H1 (cell line): ENCODE data around the gene AIFM3. TPM values are rescaled to one million over a fixed set of nuclear protein-coding genes. Genes with fewer than 3 reads are reported as not detected.

Source experiments
- CTCF ChIA-PET: fragments of 300-600 bp; sonication (Branson Sonifier 250); formaldehyde crosslinking; loops from one replicate; lab custom pipeline; 2021; ENCODE audit not compliant: partially characterized antibody; lab: Charles Lee
- POLR2A ChIA-PET: fragments of 300-600 bp; sonication (Branson Sonifier 250); formaldehyde crosslinking; loops from one replicate; lab custom pipeline; 2021; ENCODE audit warnings: inconsistent platforms; ENCODE audit not compliant: partially characterized antibody; lab: Charles Lee
- DNase-seq, 2 experiments: peaks; one replicate each; pipeline versions ENCODE4 v3.0.0 to v3.0.0-alpha.2; 2010 to 2022; ENCODE audit warnings: low spot score in 2 of 2, low read depth in 1 of 2, mixed read lengths in 1 of 2
- FAIRE-seq: peaks from 2 replicates; lab custom pipeline; 2011; peaks lifted over from hg19 to GRCh38; lab: Jason Lieb, UNC
- H2AFZ ChIP-seq: 2 replicates; pipeline ENCODE4 v1.8.1; 2012; ENCODE audit warnings: low read length, inconsistent platforms
- H2AK5ac ChIP-seq: 2 replicates; pipeline ENCODE4 v1.6.1; 2013; ENCODE audit warnings: low read depth, low read length
- H2BK120ac ChIP-seq: replicated peaks from 2 replicates; pipeline ENCODE3; 2013; ENCODE audit warnings: low read depth, low read length, inconsistent platforms
- H2BK12ac ChIP-seq: 2 replicates; pipeline ENCODE4 v1.6.1; 2013; ENCODE audit warnings: low read depth, low read length
- H2BK15ac ChIP-seq: 2 replicates; pipeline ENCODE4 v1.6.1; 2013; ENCODE audit warnings: low read length
- H2BK20ac ChIP-seq: 2 replicates; pipeline ENCODE4 v1.6.1; 2013; ENCODE audit warnings: low read length
- H2BK5ac ChIP-seq: 2 replicates; pipeline ENCODE4 v1.6.1; 2013; ENCODE audit warnings: low read depth, low read length
- H3K14ac ChIP-seq: 2 replicates; pipeline ENCODE4 v1.6.1; 2013; ENCODE audit warnings: inconsistent platforms; ENCODE audit not compliant: insufficient read length
- H3K18ac ChIP-seq: 2 replicates; pipeline ENCODE4 v1.6.1; 2013; ENCODE audit warnings: low read length; ENCODE audit errors: extremely low read depth
- H3K23ac ChIP-seq: 2 replicates; pipeline ENCODE4 v1.6.1; 2013; ENCODE audit warnings: inconsistent platforms; ENCODE audit not compliant: insufficient read length
- H3K23me2 ChIP-seq: 2 replicates; pipeline ENCODE4 v1.6.1; 2013; ENCODE audit warnings: low read depth, low read length
- H3K27ac ChIP-seq: 2 replicates; pipeline ENCODE4 v1.6.1; 2011; ENCODE audit warnings: low read depth, low read length, inconsistent platforms
- H3K27me3 ChIP-seq, 4 experiments: replicated peaks in 1 of 4; 1 replicate in 1 of 4; 2 replicates in 3 of 4; pipeline versions ENCODE4 v1.6.1 to v1.8.1; 2011 to 2013; ENCODE audit warnings: low read length in 3 of 4, mild to moderate bottlenecking in 3 of 4, inconsistent platforms in 2 of 4, mixed read lengths in 2 of 4, moderate library complexity in 1 of 4; ENCODE audit not compliant: control insufficient read depth in 3 of 4, insufficient read depth in 3 of 4; ENCODE audit errors: extremely low read depth in 1 of 4
- H3K36me3 ChIP-seq, 4 experiments: 2 replicates each; pipeline versions ENCODE4 v1.6.1 to v1.8.1; 2011 to 2013; ENCODE audit warnings: mild to moderate bottlenecking in 4 of 4, low read length in 3 of 4, moderate library complexity in 2 of 4, control low read depth in 1 of 4, inconsistent platforms in 1 of 4; ENCODE audit not compliant: insufficient read depth in 4 of 4, control insufficient read depth in 2 of 4
- H3K4ac ChIP-seq: replicated peaks from 2 replicates; pipeline ENCODE3; 2013; ENCODE audit warnings: low read length, low read depth, mixed read lengths, inconsistent platforms; ENCODE audit not compliant: insufficient read length
- H3K4me1 ChIP-seq, 4 experiments: replicated peaks in 1 of 4; 1 replicate in 1 of 4; 2 replicates in 3 of 4; pipeline versions ENCODE4 v1.6.1 to v1.8.1; 2011 to 2013; ENCODE audit warnings: low read length in 3 of 4, inconsistent platforms in 2 of 4, mixed read lengths in 1 of 4; ENCODE audit not compliant: insufficient read depth in 4 of 4, control insufficient read depth in 3 of 4
- H3K4me2 ChIP-seq, 2 experiments: 2 replicates each; pipeline versions ENCODE4 v1.6.1 to v1.8.1; 2011 to 2013; ENCODE audit warnings: low read depth in 2 of 2, low read length in 2 of 2, control low read depth in 1 of 2, inconsistent platforms in 1 of 2, mild to moderate bottlenecking in 1 of 2; ENCODE audit not compliant: insufficient read depth in 1 of 2
- H3K4me3 ChIP-seq, 4 experiments: fragments of 200-600, 300-600 bp in 1 of 4; sonication (generic), shearing (Covaris generic), sonication (Bioruptor Twin) in 1 of 4; 2 replicates each; pipeline versions ENCODE4 v1.5.1 to v1.8.1; 2011 to 2016; ENCODE audit warnings: low read length in 4 of 4, low read depth in 3 of 4, control low read depth in 2 of 4, inconsistent platforms in 2 of 4, mild to moderate bottlenecking in 2 of 4, mixed read lengths in 1 of 4, moderate library complexity in 1 of 4; ENCODE audit not compliant: insufficient read depth in 2 of 4; ENCODE audit errors: extremely low read depth in 1 of 4
- H3K56ac ChIP-seq: replicated peaks from 2 replicates; pipeline ENCODE3; 2013; ENCODE audit warnings: low read depth, mild to moderate bottlenecking, mixed read lengths, low read length, inconsistent platforms; ENCODE audit not compliant: insufficient read length
- H3K79me1 ChIP-seq: 2 replicates; pipeline ENCODE4 v1.6.1; 2013; ENCODE audit warnings: low read depth, low read length, control low read depth
- H3K79me2 ChIP-seq, 2 experiments: 2 replicates each; pipeline versions ENCODE4 v1.6.1 to v1.8.1; 2012 to 2013; ENCODE audit warnings: low read length in 2 of 2, mild to moderate bottlenecking in 2 of 2, inconsistent platforms in 1 of 2; ENCODE audit not compliant: insufficient read depth in 2 of 2, control insufficient read depth in 1 of 2
- H3K9ac ChIP-seq, 4 experiments: replicated peaks in 1 of 4; 1 replicate in 1 of 4; 2 replicates in 3 of 4; pipeline versions ENCODE4 v1.6.1 to v1.8.1; 2011 to 2013; ENCODE audit warnings: low read depth in 3 of 4, low read length in 3 of 4, control low read depth in 2 of 4, mild to moderate bottlenecking in 2 of 4, moderate library complexity in 2 of 4, inconsistent platforms in 1 of 4; ENCODE audit errors: extremely low read depth in 1 of 4
- H3K9me3 ChIP-seq, 2 experiments: 2 replicates each; pipeline versions ENCODE4 v1.6.1 to v1.8.1; 2012 to 2013; ENCODE audit warnings: mild to moderate bottlenecking in 2 of 2, moderate library complexity in 2 of 2, control low read depth in 1 of 2, inconsistent platforms in 1 of 2, low read depth in 1 of 2, low read length in 1 of 2, mixed read lengths in 1 of 2; ENCODE audit not compliant: insufficient read depth in 2 of 2
- H4K20me1 ChIP-seq, 2 experiments: replicated peaks in 1 of 2; 2 replicates each; pipeline versions ENCODE3 to v1.8.1; 2011 to 2013; ENCODE audit warnings: inconsistent platforms in 2 of 2, low read length in 2 of 2, mild to moderate bottlenecking in 1 of 2; ENCODE audit not compliant: insufficient read depth in 2 of 2, control insufficient read depth in 1 of 2
- H4K5ac ChIP-seq: 2 replicates; pipeline ENCODE4 v1.6.1; 2013; ENCODE audit warnings: low read length, low read depth, mixed read lengths, inconsistent platforms; ENCODE audit not compliant: insufficient read length
- H4K8ac ChIP-seq: 2 replicates; pipeline ENCODE4 v1.8.0; 2013; ENCODE audit warnings: mild to moderate bottlenecking, moderate library complexity, low read length, inconsistent platforms; ENCODE audit not compliant: insufficient read depth; ENCODE audit errors: extremely low read depth
- H4K91ac ChIP-seq: replicated peaks from 2 replicates; pipeline ENCODE3; 2013; ENCODE audit warnings: low read length, mixed read lengths, inconsistent platforms; ENCODE audit not compliant: insufficient read length
- BACH1 ChIP-seq: IDR thresholded peaks from 2 replicates; pipeline ENCODE4 v1.6.1; 2012; ENCODE audit warnings: low read length, improper control_type of control experiment
- CHD1 ChIP-seq: IDR thresholded peaks from 2 replicates; pipeline ENCODE4 v1.6.1; 2012; ENCODE audit warnings: low read depth, low read length, improper control_type of control experiment
- E2F6 ChIP-seq: IDR thresholded peaks from 2 replicates; pipeline ENCODE4 v1.6.1; 2012; ENCODE audit warnings: inconsistent platforms
- JUND ChIP-seq: IDR thresholded peaks from 2 replicates; pipeline ENCODE4 v1.6.1; 2011; ENCODE audit warnings: mild to moderate bottlenecking, improper control_type of control experiment, low read length
- SIN3A ChIP-seq, 2 experiments: IDR thresholded peaks in 1 of 2; conservative IDR thresholded peaks in 1 of 2; 2 replicates each; pipeline ENCODE4 v1.6.1; 2011 to 2012; ENCODE audit warnings: low read length in 2 of 2, improper control_type of control experiment in 1 of 2, low read depth in 1 of 2, mild to moderate bottlenecking in 1 of 2
- WGBS, 2 experiments: shearing (Covaris generic) in 1 of 2; methylation state at CpG; one replicate each; pipeline versions ENCODE4 v1.1.6 to v1.1.7; 2013 to 2015; ENCODE audit warnings: low lambda C conversion rate in 2 of 2, mixed read lengths in 2 of 2, inconsistent platforms in 1 of 2, low coverage in 1 of 2, missing lambda C conversion rate in 1 of 2; ENCODE audit not compliant: insufficient replicate concordance in 2 of 2, insufficient coverage in 1 of 2, insufficient read length in 1 of 2; ENCODE audit errors: extremely low coverage in 1 of 2, missing lambda C conversion rate in 1 of 2; 5-methylcytosine and 5-hydroxymethylcytosine counted together
- polyA plus RNA-seq, 7 experiments: library from polyadenylated mRNA; depleted of rRNA in 3 of 7; stranded (reverse) in 5 of 7; unstranded in 2 of 7; fragments of >200 nt in 5 of 7; fragments of 200-250 nt in 2 of 7; gene quantifications; 1 replicate in 5 of 7; 2 replicates in 1 of 7; 4 replicates in 1 of 7; pipeline versions ENCODE4 v1.2.1 to v1.2.3, GENCODE V29; 2011 to 2013; ENCODE audit warnings: missing spikeins in 2 of 7, mixed read lengths in 2 of 7
- total RNA-seq: library from RNA; stranded (reverse); fragmentation: NEBNext Ultra II Directional; extraction: Animal tissue kit (Norgen Biotek cat#: 25700); gene quantifications from 2 replicates; pipeline ENCODE4 v1.2.1, GENCODE V29; 2021

AIFM3 gene
- total and polyA plus RNA-seq, 2 of the 8 experiments (the other 6 are each of a cell fraction or from before 2014, with no cell fraction given): 0.86 to 1.4 TPM

DNA sequence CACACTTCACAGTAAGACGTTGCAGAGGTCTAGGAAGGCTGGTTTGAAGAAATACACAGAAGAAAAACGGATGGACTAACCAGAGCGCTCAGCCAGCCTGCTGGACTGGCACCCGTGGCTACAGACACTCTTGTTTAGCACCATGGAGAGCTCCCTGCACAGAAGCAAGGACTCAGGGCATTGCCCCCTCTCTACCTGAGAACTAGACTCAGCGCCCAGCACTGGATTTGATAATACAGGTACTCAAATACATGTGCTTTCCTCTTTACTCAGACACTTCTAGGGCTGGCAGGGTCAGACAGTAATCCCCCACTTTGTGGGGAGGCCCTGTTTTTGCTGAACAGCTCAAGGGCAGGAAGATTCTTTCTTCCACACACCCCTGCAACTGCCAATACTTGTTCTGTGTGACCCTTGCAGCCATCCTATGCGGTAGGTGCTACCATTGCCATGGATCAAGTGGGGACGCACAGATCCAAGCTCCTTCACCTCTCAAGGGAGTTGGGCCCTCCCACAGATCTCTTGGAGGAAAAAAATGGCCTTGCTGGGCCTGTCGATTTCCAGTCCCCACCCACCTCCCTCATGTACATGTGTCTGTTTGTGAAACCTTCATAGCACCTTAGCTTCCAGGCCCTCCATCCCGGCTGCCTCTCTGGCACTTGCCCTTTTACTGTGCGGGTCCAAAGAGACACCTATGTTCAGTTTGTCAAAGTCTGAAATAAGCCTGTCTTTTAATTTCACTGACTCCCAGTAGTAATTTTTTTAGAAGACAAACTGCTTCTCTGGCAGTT, 42.8 kb downstream of the AIFM3 start:
- H3K23me2 ChIP-seq: peaks cover 6% of the 10 kb centered on the region; the same call in 1 of the 2 replicates
- CTCF ChIA-PET: interaction anchor here (0.9 to 2.3 kb wide), 10 partner anchors 10 to 124 kb away, joined by 3 to 8 read pairs (median 3); no protein-coding TSS in a partner anchor
- no peak overlapping the region for H3K23ac ChIP-seq
- FAIRE-seq: peak; percentile 81
- peak overlapping the region; percentile 76; the same call in 1 of the 2 replicates for H2BK5ac ChIP-seq
- H4K91ac ChIP-seq: peak overlapping the region; percentile 77
- H3K27me3 ChIP-seq: peaks cover 0 to 4% (median 3%) of the 10 kb centered on the region in 4 experiments; a peak in 4 of 7 replicates
- peak overlapping the region; percentile 77 for H2BK120ac ChIP-seq
- POLR2A ChIA-PET: interaction anchor here (0.6 to 2.1 kb wide), 5 partner anchors 9 to 56 kb away, joined by 3 to 8 read pairs (median 6); partner anchors contain the start of gene LZTR1
- H3K9me3 ChIP-seq: no peaks in the 10 kb centered on the region
- no peak for TF ChIP-seq CHD1
- no peak for TF ChIP-seq BACH1
- TF ChIP-seq SIN3A (conservative IDR thresholded peaks at IDR 0.05 in 1 of 2, IDR thresholded peaks at IDR 0.05 in 1 of 2; ENCODE audit: low read depth in 1 of 2, low read length in 2 of 2): peak; percentile 62 to 66; a peak in 2 of 4 replicates
- no peak for TF ChIP-seq E2F6
- no peak for TF ChIP-seq JUND
- no peak overlapping the region for H3K14ac ChIP-seq
- no peaks in the 10 kb centered on the region; the same call in 1 of the 2 replicates for H3K79me1 ChIP-seq
- H3K4me3 ChIP-seq: peak overlapping the region in 2 of 4 experiments; percentile 2 to 40; a peak in 1 of 8 replicates
- H3K4me2 ChIP-seq: peak overlapping the region; percentile 40 to 59
- peak overlapping the region; percentile 87 for H3K4ac ChIP-seq
- peak overlapping the region; percentile 15; the same call in 1 of the 2 replicates for H2BK20ac ChIP-seq
- no peak overlapping the region for H2BK15ac ChIP-seq
- H3K36me3 ChIP-seq: peaks cover 0 to 5% (median 0%) of the 10 kb centered on the region in 4 experiments; a peak in 1 of 8 replicates
- H4K5ac ChIP-seq: peak overlapping the region; percentile 52
- H3K18ac ChIP-seq: peak overlapping the region; percentile 53; the same call in 1 of the 2 replicates
- peaks cover 0 to 10% of the 10 kb centered on the region in 2 experiments for H4K20me1 ChIP-seq
- DNase-seq: peak in 1 of 2 experiments; percentile 67
- no peak overlapping the region for H4K8ac ChIP-seq
- H3K27ac ChIP-seq: no peak overlapping the region
- no peak overlapping the region for H3K56ac ChIP-seq
- H2BK12ac ChIP-seq: no peak overlapping the region; the same call in 1 of the 2 replicates
- H3K4me1 ChIP-seq: peaks cover 15 to 28% (median 17%) of the 10 kb centered on the region in 4 experiments
- WGBS, 2 experiments: 80% methylated on average over 10 of the region's 10 CpGs; no CpG with 5 or more reads in 1 of the 2 experiments
- no peak overlapping the region for H2AFZ ChIP-seq
- H2AK5ac ChIP-seq: no peak overlapping the region; the same call in 1 of the 2 replicates
- 0 out of 7 replicates have a peak overlapping the region, but pooled peaks of 1 of the 4 experiments have one; percentile 14 for H3K9ac ChIP-seq
- H3K79me2 ChIP-seq: no peaks in the 10 kb centered on the region
